Peyer's patch (tissue), 4 donors: ENCODE measurements around the gene SFTPB. TPM values are rescaled to one million over a fixed set of nuclear protein-coding genes. Genes with fewer than 3 reads are reported as not detected.

Experiments
- DNase-seq, 3 donors: peaks; one replicate each; pipeline ENCODE4 v3.0.0-alpha.2; 2017 to 2019
- H3K27ac ChIP-seq, 4 donors: fragments of 200-600 bp; sonication (generic); one replicate each; pipeline ENCODE4 v1.5.1; 2016 to 2019
- H3K27me3 ChIP-seq, 2 donors: fragments of 200-600 bp; sonication (generic); one replicate each; pipeline ENCODE4 v1.5.1; 2019
- H3K36me3 ChIP-seq, 3 donors: fragments of 200-600 bp; sonication (generic); one replicate each; pipeline ENCODE4 v1.5.1; 2016 to 2019
- H3K4me1 ChIP-seq, 4 donors: fragments of 200-600 bp; sonication (generic); one replicate each; pipeline ENCODE4 v1.5.1; 2016 to 2019
- H3K4me3 ChIP-seq, 4 donors: fragments of 200-600 bp; sonication (generic); 1 replicate in 3 of 4; 2 replicates in 1 of 4; pipeline ENCODE4 v1.5.1; 2016 to 2019; ENCODE audit warnings: mild to moderate bottlenecking in 1 of 4
- H3K9me3 ChIP-seq, 4 donors: fragments of 200-600 bp; sonication (generic); one replicate each; pipeline ENCODE4 v1.5.1; 2016 to 2019; ENCODE audit warnings: mild to moderate bottlenecking in 1 of 4
- POLR2A ChIP-seq, 2 donors: fragments of 450-650 bp; IDR thresholded peaks; one replicate each; pipeline ENCODE4 v1.5.1; 2017; ENCODE audit warnings: antibody characterized with exemption in 2 of 2, mild to moderate bottlenecking in 2 of 2, moderate library complexity in 2 of 2
- total RNA-seq, 4 donors: library from RNA; depleted of rRNA; stranded (reverse); fragments of >200 nt; gene quantifications; one replicate each; pipeline ENCODE4 v1.1.0, GENCODE V29; 2016
- TF ChIP-seq, protein P1 (sequence below), 6 experiments: fragments of 450-650 bp in 4 of 6; fragments of 200-600 bp in 2 of 6; sonication (generic) in 1 of 6; IDR thresholded peaks; one replicate each; pipeline ENCODE4 v1.5.1; 2017 to 2019; ENCODE audit warnings: antibody characterized with exemption in 6 of 6, mild to moderate bottlenecking in 3 of 6, moderate library complexity in 1 of 6

SFTPB gene
- total RNA-seq, 4 donors from 2014 or later: 1.7 TPM; not detected in 3

DNA sequence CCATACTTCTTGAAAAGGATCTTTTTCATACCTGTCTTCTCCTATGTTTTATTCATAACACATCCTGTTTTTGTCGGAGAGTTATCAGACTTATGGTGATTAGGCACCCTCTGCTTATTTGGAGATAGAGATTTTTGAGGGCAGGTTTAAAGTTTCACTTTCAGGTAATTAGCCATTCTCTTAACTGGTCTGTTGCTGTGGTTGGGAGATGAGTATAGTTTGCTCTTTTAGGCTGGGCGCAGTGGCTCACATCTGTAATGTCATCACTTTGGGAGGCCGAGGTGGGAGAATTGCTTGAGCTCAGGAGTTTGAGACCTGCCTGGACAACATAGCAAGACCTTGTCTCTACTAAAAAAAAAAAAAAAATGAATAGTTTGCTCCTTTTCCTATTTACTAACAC lies 25.3 kb downstream of the SFTPB start:
- no peak for DNase-seq
- Histone ChIP-seq H3K27ac (no peak overlapping the region), H3K27me3 (no peaks in the 10 kb centered on the region), H3K9me3 (no peaks in the 10 kb centered on the region), H3K4me1 (no peaks in the 10 kb centered on the region), H3K4me3 (no peak overlapping the region), H3K36me3 (peaks cover 0 to 100% (median 0%) of the 10 kb centered on the region in 3 donors)
- TF ChIP-seq, protein P1, sequence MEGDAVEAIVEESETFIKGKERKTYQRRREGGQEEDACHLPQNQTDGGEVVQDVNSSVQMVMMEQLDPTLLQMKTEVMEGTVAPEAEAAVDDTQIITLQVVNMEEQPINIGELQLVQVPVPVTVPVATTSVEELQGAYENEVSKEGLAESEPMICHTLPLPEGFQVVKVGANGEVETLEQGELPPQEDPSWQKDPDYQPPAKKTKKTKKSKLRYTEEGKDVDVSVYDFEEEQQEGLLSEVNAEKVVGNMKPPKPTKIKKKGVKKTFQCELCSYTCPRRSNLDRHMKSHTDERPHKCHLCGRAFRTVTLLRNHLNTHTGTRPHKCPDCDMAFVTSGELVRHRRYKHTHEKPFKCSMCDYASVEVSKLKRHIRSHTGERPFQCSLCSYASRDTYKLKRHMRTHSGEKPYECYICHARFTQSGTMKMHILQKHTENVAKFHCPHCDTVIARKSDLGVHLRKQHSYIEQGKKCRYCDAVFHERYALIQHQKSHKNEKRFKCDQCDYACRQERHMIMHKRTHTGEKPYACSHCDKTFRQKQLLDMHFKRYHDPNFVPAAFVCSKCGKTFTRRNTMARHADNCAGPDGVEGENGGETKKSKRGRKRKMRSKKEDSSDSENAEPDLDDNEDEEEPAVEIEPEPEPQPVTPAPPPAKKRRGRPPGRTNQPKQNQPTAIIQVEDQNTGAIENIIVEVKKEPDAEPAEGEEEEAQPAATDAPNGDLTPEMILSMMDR (IDR thresholded peaks at IDR 0.05): no peak
- no peak for TF ChIP-seq POLR2A (IDR thresholded peaks at IDR 0.05)

DNA sequence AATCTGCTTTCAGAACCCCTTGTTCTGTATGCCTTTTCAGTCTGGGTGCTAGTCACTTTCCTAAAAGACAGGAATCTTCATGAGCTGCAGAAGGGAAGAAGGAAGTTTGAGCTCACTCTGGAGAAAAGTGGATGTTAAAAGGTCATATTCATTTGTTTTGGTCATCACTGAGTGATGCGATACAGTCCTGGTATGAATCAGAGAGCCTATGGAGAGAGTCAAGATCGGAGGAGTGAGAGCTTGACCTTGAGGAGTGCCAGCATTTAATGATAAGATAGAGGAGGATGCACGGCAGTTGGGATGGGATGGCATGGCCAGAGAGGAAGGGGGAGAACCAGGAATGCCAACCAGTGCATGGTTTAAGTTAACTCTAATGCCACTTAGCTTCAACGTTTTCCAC lies 32.4 kb downstream of the SFTPB start:
- Histone ChIP-seq H3K4me3 (no peak overlapping the region), H3K27ac (no peak overlapping the region), H3K36me3 (peaks cover 0 to 95% (median 5%) of the 10 kb centered on the region in 3 donors), H3K27me3 (no peaks in the 10 kb centered on the region), H3K4me1 (no peaks in the 10 kb centered on the region), H3K9me3 (no peaks in the 10 kb centered on the region)
- TF ChIP-seq POLR2A (IDR thresholded peaks at IDR 0.05): no peak
- TF ChIP-seq, protein P1 (IDR thresholded peaks at IDR 0.05): no peak
- no peak for DNase-seq

DNA sequence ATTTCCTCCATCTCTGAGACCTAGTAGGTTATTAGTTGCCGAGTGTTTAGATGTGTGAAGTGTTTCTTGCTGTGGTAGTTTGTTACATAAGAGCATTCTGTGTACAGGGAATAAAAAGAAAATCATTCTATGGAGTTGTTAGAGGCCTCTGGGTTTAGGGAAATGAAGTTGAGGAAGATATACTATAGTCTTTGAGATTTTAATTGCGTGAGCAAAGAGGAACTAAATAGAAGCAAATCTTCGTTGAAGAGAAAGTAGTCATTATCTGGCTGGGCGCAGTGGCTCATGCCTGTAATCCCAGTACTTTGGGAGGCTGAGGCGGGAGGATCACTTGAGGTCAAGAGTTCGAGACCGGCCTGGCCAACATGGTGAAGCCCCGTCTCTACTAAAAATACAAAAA lies 33.0 kb downstream of the SFTPB start:
- no peaks in the 10 kb centered on the region for H3K4me1 ChIP-seq
- H3K9me3 ChIP-seq: no peaks in the 10 kb centered on the region
- no peak for DNase-seq
- peaks cover 0 to 95% (median 5%) of the 10 kb centered on the region in 3 donors for H3K36me3 ChIP-seq
- H3K27me3 ChIP-seq: no peaks in the 10 kb centered on the region
- no peak overlapping the region for H3K4me3 ChIP-seq
- TF ChIP-seq, protein P1 (IDR thresholded peaks at IDR 0.05): no peak
- no peak for TF ChIP-seq POLR2A (IDR thresholded peaks at IDR 0.05)
- H3K27ac ChIP-seq: no peak overlapping the region

DNA sequence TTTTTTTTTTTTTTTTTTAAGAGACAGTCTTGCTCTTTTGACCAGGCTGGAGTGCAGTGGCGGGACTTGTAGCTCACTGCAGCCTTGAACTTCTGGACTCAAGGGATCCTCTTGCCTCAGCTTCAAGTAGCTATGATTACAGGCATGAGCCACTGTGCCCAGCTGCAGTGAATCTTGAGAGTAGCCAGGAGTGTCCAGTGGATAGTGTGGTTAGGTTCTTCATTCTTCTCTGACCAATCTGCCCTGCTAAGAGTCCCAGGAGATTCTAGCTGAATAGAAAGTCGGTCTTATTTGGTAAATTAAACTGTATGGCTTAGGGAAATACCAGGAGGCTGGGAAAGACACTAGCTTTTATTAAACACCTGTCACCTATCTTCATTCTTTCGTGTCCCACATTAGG lies 36.7 kb downstream of the SFTPB start:
- TF ChIP-seq POLR2A (IDR thresholded peaks at IDR 0.05): no peak
- TF ChIP-seq, protein P1 (IDR thresholded peaks at IDR 0.05): no peak
- peaks cover 0 to 96% (median 5%) of the 10 kb centered on the region in 3 donors for H3K36me3 ChIP-seq

DNA sequence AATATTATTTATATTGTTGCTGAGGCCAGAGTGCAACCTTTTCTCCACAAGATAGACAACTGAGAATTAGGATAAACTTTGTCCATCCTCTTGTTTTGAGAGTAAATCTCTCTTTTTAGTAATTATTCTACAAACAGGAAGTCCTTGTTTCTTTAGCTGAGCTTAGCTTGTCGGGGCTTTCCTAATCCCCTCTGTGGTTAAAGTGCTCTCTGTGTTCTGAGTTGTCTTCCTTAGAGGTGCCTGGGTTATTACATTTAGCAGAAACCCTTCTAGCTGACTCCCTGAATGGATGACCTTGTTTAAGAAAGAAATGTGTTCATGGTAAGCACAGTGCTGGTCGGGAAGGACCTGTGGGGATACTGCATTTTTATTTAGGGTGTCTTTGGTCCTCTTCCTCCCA lies 39.3 kb downstream of the SFTPB start:
- TF ChIP-seq, protein P1 (IDR thresholded peaks at IDR 0.05): no peak
- TF ChIP-seq POLR2A (IDR thresholded peaks at IDR 0.05): no peak
- DNase-seq: no peak
- no peaks in the 10 kb centered on the region for H3K9me3 ChIP-seq
- H3K4me3 ChIP-seq: no peak overlapping the region
- peaks cover 0 to 99% (median 0%) of the 10 kb centered on the region in 3 donors for H3K36me3 ChIP-seq
- no peaks in the 10 kb centered on the region for H3K27me3 ChIP-seq
- H3K27ac ChIP-seq: no peak overlapping the region
- H3K4me1 ChIP-seq: no peaks in the 10 kb centered on the region

More for the DNA sequence above, 36.7 kb downstream of the SFTPB start:
- H3K9me3 ChIP-seq: no peaks in the 10 kb centered on the region
- no peaks in the 10 kb centered on the region for H3K4me1 ChIP-seq
- no peak overlapping the region for H3K4me3 ChIP-seq
- no peak overlapping the region for H3K27ac ChIP-seq
- H3K27me3 ChIP-seq: no peaks in the 10 kb centered on the region
- DNase-seq: no peak

DNA sequence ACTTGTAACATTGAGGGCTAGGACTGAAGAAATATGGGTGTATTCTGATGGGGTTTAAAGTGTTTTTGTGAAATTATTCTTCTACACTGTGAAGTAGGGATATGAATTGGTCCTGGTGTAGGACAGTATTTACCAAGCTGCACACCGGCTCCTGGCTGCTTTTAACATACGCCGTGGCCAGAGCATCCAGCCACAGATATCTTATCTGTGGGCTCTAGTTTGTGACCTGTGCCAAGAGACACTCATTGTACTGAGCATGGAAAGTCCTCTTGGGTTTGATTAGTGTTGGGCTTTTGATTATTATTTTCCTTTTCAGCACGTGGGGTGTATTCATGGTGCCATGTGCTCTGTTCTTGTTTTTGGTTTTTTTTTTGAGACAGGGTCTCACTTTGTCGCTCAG lies 44.0 kb downstream of the SFTPB start:
- Histone ChIP-seq H3K27ac (no peak overlapping the region), H3K9me3 (no peaks in the 10 kb centered on the region), H3K36me3 (peaks cover 0 to 100% (median 4%) of the 10 kb centered on the region in 3 donors), H3K4me3 (no peak overlapping the region), H3K4me1 (peaks cover 0 to 3% (median 0%) of the 10 kb centered on the region in 4 donors), H3K27me3 (no peaks in the 10 kb centered on the region)
- no peak for TF ChIP-seq POLR2A (IDR thresholded peaks at IDR 0.05)
- TF ChIP-seq, protein P1 (IDR thresholded peaks at IDR 0.05): no peak
- DNase-seq: no peak
